ENCODE results near the gene ATAD3B. TPM values are rescaled to one million over a fixed set of nuclear protein-coding genes. Genes with fewer than 3 reads are reported as not detected.

Gene ATAD3B
- total RNA-seq, 4 donors from 2014 or later: 5.4 to 23.6 (median 11.2) TPM

DNA sequence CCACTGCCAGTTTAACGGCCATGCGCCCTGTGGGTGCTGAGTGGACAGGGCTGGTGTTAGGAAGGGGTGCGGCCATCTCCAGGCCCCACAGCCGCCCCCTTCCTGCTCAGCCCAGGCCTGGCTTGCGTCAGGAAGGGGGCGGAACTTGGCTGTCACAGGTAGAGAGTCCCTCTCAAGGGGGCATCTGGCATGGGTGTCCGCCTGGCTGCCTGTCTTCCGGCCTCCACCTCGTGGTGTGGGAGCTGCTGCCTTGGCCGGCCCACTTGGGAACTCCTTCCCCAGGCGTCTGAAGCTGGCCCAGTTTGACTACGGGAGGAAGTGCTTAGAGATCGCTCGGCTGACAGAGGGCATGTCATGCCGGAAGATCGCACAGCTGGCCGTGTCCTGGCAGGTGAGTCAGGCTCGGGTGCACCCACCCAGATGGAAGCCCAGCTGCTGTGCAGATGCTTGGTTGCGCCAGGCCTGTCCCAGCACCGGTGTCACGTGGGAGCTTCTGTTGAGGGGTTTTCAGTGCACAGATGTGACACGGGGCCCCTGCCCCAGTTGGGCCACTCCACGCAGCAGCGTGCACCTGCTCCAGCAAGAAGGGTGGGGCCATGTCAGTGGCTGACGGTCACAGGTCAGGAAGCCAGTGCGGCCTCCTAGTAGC, 9.1 kb upstream of the ATAD3B start:
- TF ChIP-seq, protein P1, sequence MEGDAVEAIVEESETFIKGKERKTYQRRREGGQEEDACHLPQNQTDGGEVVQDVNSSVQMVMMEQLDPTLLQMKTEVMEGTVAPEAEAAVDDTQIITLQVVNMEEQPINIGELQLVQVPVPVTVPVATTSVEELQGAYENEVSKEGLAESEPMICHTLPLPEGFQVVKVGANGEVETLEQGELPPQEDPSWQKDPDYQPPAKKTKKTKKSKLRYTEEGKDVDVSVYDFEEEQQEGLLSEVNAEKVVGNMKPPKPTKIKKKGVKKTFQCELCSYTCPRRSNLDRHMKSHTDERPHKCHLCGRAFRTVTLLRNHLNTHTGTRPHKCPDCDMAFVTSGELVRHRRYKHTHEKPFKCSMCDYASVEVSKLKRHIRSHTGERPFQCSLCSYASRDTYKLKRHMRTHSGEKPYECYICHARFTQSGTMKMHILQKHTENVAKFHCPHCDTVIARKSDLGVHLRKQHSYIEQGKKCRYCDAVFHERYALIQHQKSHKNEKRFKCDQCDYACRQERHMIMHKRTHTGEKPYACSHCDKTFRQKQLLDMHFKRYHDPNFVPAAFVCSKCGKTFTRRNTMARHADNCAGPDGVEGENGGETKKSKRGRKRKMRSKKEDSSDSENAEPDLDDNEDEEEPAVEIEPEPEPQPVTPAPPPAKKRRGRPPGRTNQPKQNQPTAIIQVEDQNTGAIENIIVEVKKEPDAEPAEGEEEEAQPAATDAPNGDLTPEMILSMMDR (IDR thresholded peaks at IDR 0.05; ENCODE audit: low read depth): no peak

DNA sequence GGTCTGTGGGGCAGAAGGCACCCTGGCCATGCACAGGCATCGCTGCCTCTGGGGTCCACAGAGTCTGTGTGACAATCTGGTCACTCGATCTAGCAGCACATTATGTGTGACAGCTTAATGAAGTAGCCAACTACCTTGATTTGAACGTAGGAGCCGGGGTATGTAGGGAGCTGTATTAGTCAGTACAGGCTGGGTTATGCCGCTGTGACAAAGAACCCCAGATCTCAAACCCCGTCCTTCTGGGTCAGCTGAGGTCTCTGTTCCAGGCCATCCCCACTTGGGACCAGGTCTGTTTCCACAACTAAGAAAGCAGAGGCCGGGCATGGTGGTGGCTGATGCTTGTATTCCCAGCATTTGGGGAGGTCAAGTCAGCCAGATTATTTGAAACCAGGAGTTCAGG, 8.3 kb upstream of the ATAD3B start:
- TF ChIP-seq, protein P1 (IDR thresholded peaks at IDR 0.05; ENCODE audit: low read depth): no peak

DNA sequence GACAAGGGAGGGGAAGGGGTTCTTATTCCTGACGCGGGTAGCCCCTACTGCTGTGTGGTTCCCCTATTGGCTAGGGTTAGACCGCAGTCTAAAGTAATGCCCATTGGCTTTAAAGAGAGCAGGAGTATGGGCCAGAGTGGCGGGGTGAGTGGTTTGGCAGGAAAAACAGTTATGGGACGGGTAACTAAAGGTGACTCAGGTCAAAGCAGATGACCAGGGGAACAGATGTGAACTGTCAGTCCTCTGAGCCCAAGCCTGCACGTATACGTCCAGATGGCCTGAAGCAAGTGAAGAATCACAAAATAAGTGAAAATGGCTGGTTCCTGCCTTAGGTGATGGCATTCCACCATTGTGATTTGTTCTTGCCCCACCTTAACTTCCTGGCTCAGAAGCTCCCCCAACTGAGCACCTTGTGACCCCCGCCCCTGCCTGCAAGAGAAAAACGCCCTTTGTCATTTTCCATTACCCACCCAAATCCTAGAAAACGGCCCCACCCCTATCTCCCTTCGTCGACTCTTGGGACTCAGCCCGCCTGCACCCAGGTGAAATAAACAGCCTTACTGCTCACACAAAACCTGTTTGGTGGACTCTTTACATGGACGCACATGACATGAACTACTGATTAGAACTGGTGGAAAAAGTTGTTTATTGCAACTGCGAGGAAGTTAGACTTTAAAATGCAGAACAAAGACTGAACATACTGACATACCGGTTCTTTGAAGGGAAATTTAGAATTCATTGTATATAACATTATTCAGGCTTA, 758 bp upstream of the ATAD3B start:
- TF ChIP-seq, protein P1 (IDR thresholded peaks at IDR 0.05; ENCODE audit: low read depth): no peak

DNA sequence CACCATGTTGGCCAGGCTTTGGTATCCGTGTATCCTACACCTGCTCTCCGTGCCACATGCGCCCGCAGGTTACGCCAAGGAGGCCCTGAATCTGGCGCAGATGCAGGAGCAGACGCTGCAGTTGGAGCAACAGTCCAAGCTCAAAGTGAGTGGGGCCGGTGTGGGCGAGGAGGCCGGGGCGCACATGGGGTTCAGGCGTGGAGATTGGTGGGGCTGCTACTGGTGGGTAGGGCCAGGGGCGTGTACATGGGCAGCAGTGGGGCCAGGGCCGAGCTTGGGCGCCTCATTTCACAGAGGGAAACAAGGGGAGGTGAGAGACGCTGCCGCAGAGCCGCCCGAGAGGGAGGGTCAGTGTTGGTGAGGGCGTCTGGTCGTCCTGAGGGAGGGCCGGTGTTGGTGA, 5.6 kb downstream of the ATAD3B start:
- TF ChIP-seq, protein P1 (IDR thresholded peaks at IDR 0.05; ENCODE audit: low read depth): no peak

DNA sequence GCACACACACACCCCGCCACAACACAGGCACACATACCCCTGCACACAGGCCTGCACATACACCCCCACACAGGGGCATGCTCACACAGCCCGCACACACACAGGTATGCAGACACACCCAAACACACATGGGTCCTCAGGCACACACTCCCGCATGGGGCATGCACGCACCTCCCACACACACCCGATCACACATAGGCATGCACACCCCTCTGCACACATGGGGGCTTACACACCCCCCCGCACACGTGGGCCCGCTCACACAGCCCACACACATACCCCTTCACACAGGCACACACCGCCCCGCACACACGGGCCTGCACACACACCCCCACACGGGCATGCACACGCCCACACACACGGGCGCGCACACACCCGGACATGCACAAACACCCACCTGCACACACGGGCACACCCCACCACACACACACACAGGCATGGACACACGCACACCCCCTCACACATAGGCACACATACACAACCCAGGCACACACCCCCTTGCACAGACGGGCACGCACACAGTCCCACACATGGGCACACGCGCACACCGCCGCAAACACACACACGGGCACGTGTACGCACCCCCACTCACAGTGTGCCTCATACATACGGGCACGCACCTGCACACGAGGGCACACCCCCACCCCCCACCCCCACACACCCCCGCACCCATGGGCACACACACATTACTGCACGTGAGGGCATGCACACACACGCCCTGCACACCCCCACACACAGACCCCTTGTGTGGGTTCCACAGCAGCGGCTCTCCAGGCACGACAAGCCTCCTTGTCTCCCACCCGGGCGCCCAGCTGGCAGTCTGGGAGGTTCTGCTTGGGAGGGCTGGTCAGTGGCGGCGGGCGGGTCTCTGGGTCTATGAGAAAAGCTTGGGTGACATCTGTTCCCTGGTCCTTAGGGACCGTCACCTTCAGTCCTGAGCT, 8.3 kb downstream of the ATAD3B start:
- TF ChIP-seq, protein P1 (IDR thresholded peaks at IDR 0.05; ENCODE audit: low read depth): no peak

DNA sequence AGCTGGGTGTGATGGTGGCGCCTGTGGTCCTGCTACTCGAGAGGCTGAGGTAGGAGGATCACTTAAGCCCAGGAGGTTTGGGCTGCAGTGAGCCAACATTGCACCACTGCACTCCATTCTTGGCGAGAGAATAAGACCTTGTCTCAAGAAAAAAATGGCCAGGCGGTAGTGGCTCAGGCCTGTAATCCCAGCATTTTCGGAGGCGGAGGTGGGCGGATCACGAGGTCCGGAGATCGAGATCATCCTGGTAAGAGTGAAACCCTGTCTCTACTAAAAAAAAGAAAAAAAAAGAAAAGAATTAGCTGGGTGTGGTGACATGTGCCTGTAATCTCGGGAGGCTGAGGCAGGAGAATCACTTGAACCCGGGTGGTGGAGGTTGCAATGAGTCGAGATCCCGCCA, 11.3 kb downstream of the ATAD3B start:
- TF ChIP-seq, protein P1 (IDR thresholded peaks at IDR 0.05; ENCODE audit: low read depth): no peak

DNA sequence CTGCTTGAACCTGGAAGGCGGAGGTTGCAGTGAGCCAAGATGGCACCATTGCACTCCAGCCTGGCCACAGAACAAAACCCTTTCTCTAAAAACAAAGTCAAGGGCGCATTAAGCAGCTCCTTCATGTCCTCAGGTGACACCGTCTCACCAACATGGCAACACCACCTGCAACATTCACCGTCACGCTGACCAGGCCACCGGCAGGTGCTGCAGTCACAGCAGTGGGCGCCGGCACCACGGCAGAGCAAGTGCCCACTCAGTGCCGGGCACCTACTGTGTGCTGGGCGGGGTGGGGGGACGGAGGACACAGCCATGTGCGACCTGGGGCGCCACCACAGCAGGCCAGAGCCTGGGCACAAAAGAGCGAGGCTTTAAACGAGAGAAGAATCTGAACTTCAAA, 12.1 kb downstream of the ATAD3B start:
- TF ChIP-seq, protein P1 (IDR thresholded peaks at IDR 0.05; ENCODE audit: low read depth): no peak

All from subcutaneous adipose tissue (tissue), 4 donors.